Activated naive CD8-positive, alpha-beta T cell treated with anti-CD3 and anti-CD28 coated beads, Interleukin-2, amount 10 ng/mL, durations not matched to agents 7 days and 5 days (primary cell): Measurements from ENCODE around the gene JADE2. TPM values are rescaled to one million over a fixed set of nuclear protein-coding genes. Genes with fewer than 3 reads are reported as not detected.
"Not testable (repeated sequence)": the region's sequence is repeated elsewhere in the genome, so short reads cannot be mapped to it uniquely, and the experiment has no call there.

ENCODE experiments used
- ATAC-seq: fragments of 150-1000 bp; cut with Tn5 transposase; one replicate; pipeline ENCODE4 v1.10.0; 2021; ENCODE audit warnings: low read depth, moderate library complexity
- POLR2A ChIA-PET: fragments of 350-600 bp; sonication (Branson Sonifier 250); formaldehyde crosslinking; loops from one replicate; lab custom pipeline; 2021; ENCODE audit warnings: antibody characterized with exemption; lab: Charles Lee
- DNase-seq: peaks from one replicate; pipeline ENCODE4 v3.0.0; 2021
- H3K27ac Mint-ChIP-seq: one replicate; pipeline ENCODE4 v1.8.0; 2022; ENCODE audit warnings: mild to moderate bottlenecking, mixed read lengths
- H3K27me3 Mint-ChIP-seq: one replicate; pipeline ENCODE4 v1.8.0; 2022; ENCODE audit warnings: mild to moderate bottlenecking, moderate library complexity, mixed read lengths
- H3K36me3 Mint-ChIP-seq: one replicate; pipeline ENCODE4 v1.8.0; 2021; ENCODE audit warnings: mild to moderate bottlenecking, mixed read lengths
- H3K4me1 Mint-ChIP-seq: one replicate; pipeline ENCODE4 v1.8.0; 2021; ENCODE audit warnings: mixed read lengths
- H3K4me3 Mint-ChIP-seq: one replicate; pipeline ENCODE4 v1.8.0; 2022; ENCODE audit warnings: mild to moderate bottlenecking, moderate library complexity, mixed read lengths
- H3K9me3 Mint-ChIP-seq: one replicate; pipeline ENCODE4 v1.8.0; 2021; ENCODE audit warnings: mixed read lengths
- total RNA-seq, 2 experiments: library from RNA; stranded (reverse); gene quantifications; one replicate each; pipeline ENCODE4 v1.2.3, GENCODE V29; 2021

The JADE2 gene
- 100 to 1,000 TPM; 142 to 161 TPM for total RNA-seq

GRCh38 chr5:134524826-134525682, at the start of gene JADE2:
JADE2 (plus strand) TSS chr5:134525670; CDS start chr5:134535858, 10,188 bp downstream.
- Mint-ChIP-seq H3K27ac (peak within 1 kb of the TSS; percentile 97), H3K36me3 (peaks cover 1% of the 10 kb centered on the region), H3K9me3 (no peaks in the 10 kb centered on the region), H3K4me3 (peak within 1 kb of the TSS; percentile 97), H3K4me1 (peaks cover 25% of the 10 kb centered on the region), H3K27me3 (peaks cover 14% of the 10 kb centered on the region)
- DNase-seq, result peak; percentile 82
- POLR2A ChIA-PET, result interaction anchor here (0.6 to 6.5 kb wide), 34 partner anchors 8 to 1517 kb away, joined by 3 to 67 read pairs (median 4); partner anchors contain the start of genes CDKL3, CDKN2AIPNL, DDX46 and PCBD2
- peak; percentile 53 for ATAC-seq

DNA sequence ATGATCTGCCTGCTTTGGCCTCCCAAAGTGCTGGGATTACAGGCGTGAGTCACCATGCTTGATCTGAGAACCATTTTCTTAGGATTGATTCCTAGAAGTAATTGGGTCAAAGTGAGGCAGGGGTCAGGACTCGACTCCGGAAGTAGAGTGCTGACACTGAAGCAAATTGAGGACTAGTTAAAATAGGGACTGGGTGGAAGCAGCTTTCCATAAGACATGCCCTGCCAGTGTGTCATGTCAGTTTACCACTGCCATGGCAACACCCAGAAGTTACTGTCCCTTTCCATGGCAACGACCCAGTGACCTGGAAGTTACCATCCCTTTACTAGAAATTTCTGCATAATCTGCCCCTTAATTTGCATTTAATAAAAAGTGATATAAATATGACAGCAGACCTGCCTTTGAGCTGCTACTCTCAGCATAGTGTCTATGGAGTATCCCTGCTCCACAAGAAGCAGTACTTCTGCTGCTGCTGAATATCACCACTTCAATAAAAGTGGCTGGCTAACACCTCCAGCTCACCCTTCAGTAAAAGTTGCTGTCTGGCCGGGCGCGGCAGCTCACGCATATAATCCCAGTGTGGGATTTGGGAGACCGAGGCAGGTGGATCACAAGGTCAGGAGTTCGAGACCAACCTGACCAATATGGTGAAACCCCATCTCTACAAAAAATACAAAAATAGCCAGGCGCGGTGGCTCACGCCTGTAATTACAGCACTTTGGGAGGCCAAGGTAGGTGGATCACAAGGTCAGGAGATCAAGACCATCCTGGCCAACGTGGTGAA, 47.8 kb upstream of the JADE2 start:
- H3K36me3 Mint-ChIP-seq, result no peaks in the 10 kb centered on the region
- DNase-seq, result no peak

DNA sequence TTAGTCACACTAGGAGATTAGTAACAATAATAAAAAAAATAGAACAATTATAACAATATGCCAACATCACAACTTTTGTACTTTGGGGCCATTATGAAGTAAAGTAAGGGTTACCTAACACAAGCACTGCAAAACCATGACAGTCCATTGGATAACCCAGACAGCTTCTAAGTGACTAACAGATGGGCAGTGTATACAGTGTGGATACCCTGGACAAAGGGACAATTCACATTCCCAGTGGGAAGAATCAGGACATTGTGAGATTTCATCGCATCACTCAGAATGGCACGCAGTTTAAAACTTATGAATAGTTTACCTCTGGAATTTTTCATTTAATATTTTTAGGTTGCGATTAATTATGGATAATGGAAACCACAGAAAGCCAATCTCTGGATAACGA, 45.6 kb upstream of the JADE2 start:
- H3K27me3 Mint-ChIP-seq, result peaks cover 2% of the 10 kb centered on the region
- H3K36me3 Mint-ChIP-seq, result no peaks in the 10 kb centered on the region
- no peak overlapping the region for H3K4me3 Mint-ChIP-seq
- H3K27ac Mint-ChIP-seq, result no peak overlapping the region
- ATAC-seq (no peak), DNase-seq (no peak)
- POLR2A ChIA-PET, result no interaction called here
- no peaks in the 10 kb centered on the region for H3K4me1 Mint-ChIP-seq
- peaks cover 4% of the 10 kb centered on the region for H3K9me3 Mint-ChIP-seq

More for the DNA sequence above, 47.8 kb upstream of the JADE2 start:
- Mint-ChIP-seq H3K27me3 (peaks cover 2% of the 10 kb centered on the region), H3K4me1 (no peaks in the 10 kb centered on the region), H3K4me3 (no peak overlapping the region), H3K27ac (no peak overlapping the region), H3K9me3 (peaks cover 9% of the 10 kb centered on the region)
- no peak for ATAC-seq
- POLR2A ChIA-PET, result interaction anchor here (0.7 kb wide), 1 partner anchor 83 kb away, joined by 4 read pairs; no protein-coding TSS in a partner anchor

DNA sequence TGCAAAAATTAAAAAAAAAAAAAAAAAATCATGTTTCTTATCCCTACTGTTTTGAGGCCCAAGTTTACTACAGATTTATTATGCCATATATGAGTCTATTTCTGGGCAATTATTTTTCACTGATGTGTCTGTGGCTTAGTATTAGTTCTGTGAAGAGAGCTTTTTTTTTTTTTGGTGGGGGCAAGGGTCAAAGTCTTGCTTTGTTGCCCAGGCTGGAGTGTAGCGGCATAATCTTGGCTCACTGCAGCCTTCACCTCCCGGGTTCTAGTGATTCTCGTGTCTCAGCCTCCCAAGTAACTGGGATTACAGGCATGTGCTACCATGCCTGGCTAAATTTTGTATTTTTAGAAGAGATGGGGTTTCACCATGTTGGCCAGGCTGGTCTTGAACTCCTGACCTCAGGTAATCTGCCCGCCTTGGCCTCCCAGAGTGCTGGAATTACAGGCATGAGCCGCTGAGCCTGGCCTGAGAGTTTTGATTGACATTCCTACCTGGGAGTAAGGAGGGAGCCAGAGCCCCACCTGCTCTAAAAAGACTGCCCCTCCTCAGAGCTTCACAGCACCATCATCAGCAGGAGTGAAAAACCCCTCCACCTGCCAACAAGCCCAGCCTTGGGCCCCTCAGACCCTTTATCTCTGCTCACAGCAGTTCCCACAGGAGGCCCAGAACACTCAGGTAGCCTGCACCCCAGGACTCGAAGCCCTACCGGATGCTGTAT, 36.1 kb upstream of the JADE2 start:
- Mint-ChIP-seq H3K27me3 (peaks cover 2% of the 10 kb centered on the region), H3K9me3 (no peaks in the 10 kb centered on the region), H3K4me3 (no peak overlapping the region), H3K4me1 (peaks cover 3% of the 10 kb centered on the region), H3K36me3 (no peaks in the 10 kb centered on the region), H3K27ac (no peak overlapping the region)
- ATAC-seq, result no peak
- no peak for DNase-seq
- POLR2A ChIA-PET, result no interaction called here

GRCh38 chr5:134490255-134490924, 35.1 kb upstream of the JADE2 start:
- H3K27ac Mint-ChIP-seq, result no peak overlapping the region
- no peaks in the 10 kb centered on the region for H3K36me3 Mint-ChIP-seq
- DNase-seq (no peak), ATAC-seq (no peak)
- peaks cover 2% of the 10 kb centered on the region for H3K27me3 Mint-ChIP-seq
- no peak overlapping the region for H3K4me3 Mint-ChIP-seq
- POLR2A ChIA-PET, result no interaction called here
- peaks cover 3% of the 10 kb centered on the region for H3K4me1 Mint-ChIP-seq
- H3K9me3 Mint-ChIP-seq, result no peaks in the 10 kb centered on the region

- no peak for ATAC-seq
- DNase-seq, result no peak
- Mint-ChIP-seq H3K9me3 (no peaks in the 10 kb centered on the region), H3K27me3 (peaks cover 2% of the 10 kb centered on the region), H3K4me1 (peaks cover 3% of the 10 kb centered on the region), H3K4me3 (no peak overlapping the region), H3K36me3 (no peaks in the 10 kb centered on the region), H3K27ac (no peak overlapping the region)
- POLR2A ChIA-PET, result no interaction called here
These were observed 34.6 kb upstream of the JADE2 start for GRCh38 chr5:134490925-134491271.

DNA sequence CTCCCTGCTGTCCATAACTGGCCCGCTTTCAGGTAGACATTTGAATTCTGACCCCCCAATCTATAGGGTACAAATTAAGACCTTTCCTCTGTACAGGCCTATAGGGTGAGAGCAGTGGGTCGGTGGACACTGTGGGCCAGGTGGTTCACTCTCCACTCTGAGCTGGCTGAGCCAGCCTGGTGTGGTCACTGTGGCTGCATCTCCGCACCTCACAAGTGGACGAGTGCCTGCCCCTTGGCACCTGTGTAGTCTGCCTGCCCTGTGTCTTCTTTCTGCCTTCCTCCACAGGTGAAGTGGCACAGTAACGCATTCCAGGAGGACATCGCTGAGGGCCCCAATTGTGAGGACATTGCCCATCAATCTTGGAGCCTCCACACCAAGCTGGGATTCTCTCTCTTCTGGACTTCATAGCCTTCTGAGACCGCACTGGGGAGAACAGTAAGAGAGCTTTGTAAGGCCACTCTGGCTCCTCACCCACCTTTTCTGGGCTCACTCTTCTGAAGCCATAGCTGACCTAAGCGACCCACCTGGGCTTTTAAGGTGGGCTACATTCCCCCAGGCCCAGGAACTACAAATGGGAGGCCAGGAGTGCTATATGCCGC, 33.5 kb upstream of the JADE2 start:
- H3K27ac Mint-ChIP-seq, result no peak overlapping the region
- H3K4me1 Mint-ChIP-seq, result peaks cover 2% of the 10 kb centered on the region
- no peaks in the 10 kb centered on the region for H3K9me3 Mint-ChIP-seq
- H3K27me3 Mint-ChIP-seq, result peaks cover under 1% of the 10 kb centered on the region
- no peak for DNase-seq
- POLR2A ChIA-PET, result no interaction called here
- H3K4me3 Mint-ChIP-seq, result no peak overlapping the region
- no peak for ATAC-seq
- no peaks in the 10 kb centered on the region for H3K36me3 Mint-ChIP-seq

DNA sequence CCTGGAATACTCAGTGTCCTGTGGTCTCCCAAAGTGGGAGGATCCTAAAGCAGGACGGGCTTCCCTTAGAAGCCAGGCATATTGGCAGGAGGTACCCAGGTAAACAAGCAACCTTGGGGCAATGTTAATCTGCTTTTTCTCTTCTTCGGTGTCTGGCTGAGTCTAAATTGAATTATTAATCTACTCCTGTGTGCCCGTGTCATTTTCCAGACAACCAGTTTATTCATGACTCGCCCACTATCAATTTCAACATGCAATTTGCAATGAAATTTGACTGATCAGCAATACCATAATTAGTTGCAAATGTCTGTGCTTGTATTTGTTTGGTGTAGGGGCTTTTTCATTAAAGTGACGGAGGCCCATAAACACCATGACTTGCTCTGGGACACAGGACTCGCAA, 32.9 kb upstream of the JADE2 start:
- Mint-ChIP-seq H3K36me3 (no peaks in the 10 kb centered on the region), H3K4me1 (peaks cover 2% of the 10 kb centered on the region), H3K4me3 (no peak overlapping the region), H3K27me3 (no peaks in the 10 kb centered on the region), H3K9me3 (no peaks in the 10 kb centered on the region), H3K27ac (no peak overlapping the region)
- DNase-seq (no peak), ATAC-seq (no peak)
- POLR2A ChIA-PET, result interaction anchor here (0.6 kb wide), 1 partner anchor 20 kb away, joined by 3 read pairs; no protein-coding TSS in a partner anchor

GRCh38 chr5:134493461-134494055, 31.9 kb upstream of the JADE2 start:
- Mint-ChIP-seq H3K4me3 (no peak overlapping the region), H3K4me1 (peaks cover 2% of the 10 kb centered on the region), H3K27ac (no peak overlapping the region), H3K9me3 (no peaks in the 10 kb centered on the region), H3K36me3 (no peaks in the 10 kb centered on the region), H3K27me3 (no peaks in the 10 kb centered on the region)
- DNase-seq, result no peak
- ATAC-seq, result no peak
- POLR2A ChIA-PET, result no interaction called here

GRCh38 chr5:134494780-134495179, 30.7 kb upstream of the JADE2 start:
- DNase-seq (no peak), ATAC-seq (no peak)
- Mint-ChIP-seq H3K4me3 (no peak overlapping the region), H3K4me1 (peaks cover 3% of the 10 kb centered on the region), H3K27me3 (no peaks in the 10 kb centered on the region), H3K36me3 (no peaks in the 10 kb centered on the region), H3K9me3 (no peaks in the 10 kb centered on the region), H3K27ac (no peak overlapping the region)
- POLR2A ChIA-PET, result interaction anchor here (0.9 kb wide), 1 partner anchor 84 kb away, joined by 3 read pairs; the partner anchor contains the start of gene CDKN2AIPNL

DNA sequence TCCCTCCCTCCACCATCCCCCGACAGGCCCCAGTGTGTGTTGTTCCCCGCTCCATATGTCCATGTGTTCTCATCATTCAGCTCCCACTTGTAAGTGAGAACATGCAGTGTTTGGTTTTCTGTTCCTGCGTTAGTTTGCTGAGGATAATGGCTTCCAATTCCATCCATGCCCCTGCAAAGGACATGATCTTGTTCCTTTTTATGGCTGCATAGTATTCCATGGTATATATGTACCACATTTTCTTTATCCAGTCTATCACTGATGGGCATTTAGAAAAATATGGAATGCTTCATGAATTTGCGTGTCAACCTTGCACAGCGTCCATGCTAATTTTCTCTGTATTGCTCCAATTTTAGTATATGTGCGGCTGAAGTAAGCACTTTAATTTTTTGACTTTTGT, 25.6 kb upstream of the JADE2 start:
- not testable (repeated sequence) for H3K27me3 Mint-ChIP-seq, ATAC-seq, H3K36me3 Mint-ChIP-seq, H3K27ac Mint-ChIP-seq, H3K4me3 Mint-ChIP-seq, DNase-seq, H3K9me3 Mint-ChIP-seq
- POLR2A ChIA-PET, result interaction anchor here (2.3 kb wide), 1 partner anchor 25 kb away, joined by 7 read pairs; the partner anchor contains the start of gene JADE2
- peaks cover 24% of the 10 kb centered on the region for H3K4me1 Mint-ChIP-seq
